NCI-H345 treated with DMSO at 0.1 percent for 48 hours (cell line): ENCODE results near the gene RGS7.
"Not testable (repeated sequence)": the region's sequence is repeated elsewhere in the genome, so short reads cannot be mapped to it uniquely, and the experiment has no call there.

Experiments used
- DNase-seq: peaks from one replicate; lab custom pipeline; 2025; ENCODE audit not compliant: unreplicated experiment; lab: John Stamatoyannopoulos, UW

RGS7 gene

DNA sequence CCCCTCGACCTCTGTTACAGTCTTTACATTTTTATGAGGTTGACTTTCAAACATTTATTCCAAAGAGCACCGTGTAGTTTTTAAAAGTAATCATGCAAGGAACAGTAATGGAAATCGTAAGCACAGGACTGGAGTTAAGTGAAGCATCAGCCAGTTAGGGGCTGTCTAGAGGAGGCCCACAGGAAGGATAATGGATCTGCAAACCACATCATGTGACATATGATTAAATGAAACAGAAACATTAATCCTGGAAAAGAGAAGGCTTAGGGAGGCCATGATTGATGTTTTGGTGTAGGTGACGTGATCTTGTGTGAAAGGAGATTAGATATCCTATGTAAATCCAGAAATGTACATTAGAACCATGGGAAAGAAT lies 25.0 kb downstream of the RGS7 start:
- DNase-seq = no peak

- no peak for DNase-seq
Observed at GRCh38 chr1:241331328-241332036, 25.5 kb downstream of the RGS7 start.

DNA sequence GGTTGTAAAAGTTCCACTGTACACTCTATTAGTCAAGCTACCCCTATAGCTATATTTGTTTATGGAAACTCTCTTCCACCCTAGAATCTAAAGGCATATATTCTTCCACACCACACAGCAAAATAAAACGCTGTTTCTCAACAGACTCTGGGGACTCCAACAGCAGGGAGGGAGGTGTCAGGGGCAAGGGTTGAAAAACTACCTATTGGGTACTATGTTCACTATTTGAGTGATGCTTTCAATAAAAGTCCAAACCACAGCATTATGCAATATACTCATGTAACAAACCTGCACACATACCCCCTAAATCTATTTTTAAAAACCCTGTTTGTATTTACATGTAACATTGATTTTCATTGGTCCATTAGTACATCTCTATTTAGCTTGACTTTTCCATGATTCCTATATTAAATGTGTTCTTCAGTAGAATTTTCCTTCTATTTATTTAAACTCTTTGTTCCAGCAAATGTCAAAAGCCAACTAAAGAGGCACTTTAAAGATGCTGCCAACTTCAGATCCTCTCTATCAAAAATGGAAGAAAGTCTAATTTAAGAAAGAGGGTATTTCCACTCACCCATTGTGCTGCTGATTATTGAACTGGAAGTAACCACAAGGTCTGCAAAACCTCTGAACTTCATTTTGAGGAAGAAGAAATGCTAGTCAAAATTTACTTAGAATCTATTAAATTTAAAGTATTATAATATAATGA lies 26.2 kb downstream of the RGS7 start:
- no peak for DNase-seq

DNA sequence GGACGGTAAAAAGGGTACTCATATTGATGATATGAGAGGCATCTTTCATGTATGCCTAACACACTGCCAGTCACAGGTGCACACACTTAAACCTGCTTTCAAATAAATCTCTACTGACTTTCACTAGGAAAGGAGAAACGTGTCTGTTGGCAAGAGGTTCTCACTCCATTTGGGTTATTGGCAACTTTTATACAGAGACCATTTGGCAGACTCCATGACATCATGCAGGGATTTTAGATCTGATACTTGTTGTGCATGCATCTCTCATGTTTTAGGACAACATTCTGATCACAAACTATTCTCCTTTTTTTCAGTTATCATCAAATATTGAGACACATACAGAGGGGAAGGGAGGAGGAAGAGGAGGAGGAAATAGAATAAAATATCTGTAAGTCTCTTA lies 31.5 kb downstream of the RGS7 start:
- DNase-seq = no peak

GRCh38 chr1:241323514-241324195 lies 33.4 kb downstream of the RGS7 start:
- no peak for DNase-seq

- no peak for DNase-seq
Observed at GRCh38 chr1:241317676-241318075, 39.3 kb downstream of the RGS7 start.

DNA sequence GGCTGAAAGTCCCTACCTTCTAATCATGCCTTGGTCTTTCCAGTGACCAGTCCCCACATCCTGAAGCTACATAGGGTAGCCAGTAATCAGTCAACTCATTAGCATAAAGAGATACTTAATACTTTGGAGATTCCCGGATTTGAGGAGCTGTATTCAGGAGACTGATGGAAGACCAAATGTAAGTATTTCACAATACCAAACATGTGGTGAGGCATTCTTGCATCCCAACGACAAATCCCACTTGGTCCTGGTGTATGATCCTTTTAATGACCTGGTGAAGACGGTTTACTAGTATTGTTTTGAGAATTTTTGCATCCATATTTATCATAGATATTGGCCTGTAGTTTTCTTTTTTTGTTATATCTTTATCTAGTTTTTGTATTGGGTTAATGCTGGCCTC lies 40.6 kb downstream of the RGS7 start:
- DNase-seq = no peak

- no peak for DNase-seq
Observed at GRCh38 chr1:241311056-241311746, 45.8 kb downstream of the RGS7 start.

- DNase-seq = no peak
Observed at GRCh38 chr1:241310451-241310850, 46.6 kb downstream of the RGS7 start.

DNA sequence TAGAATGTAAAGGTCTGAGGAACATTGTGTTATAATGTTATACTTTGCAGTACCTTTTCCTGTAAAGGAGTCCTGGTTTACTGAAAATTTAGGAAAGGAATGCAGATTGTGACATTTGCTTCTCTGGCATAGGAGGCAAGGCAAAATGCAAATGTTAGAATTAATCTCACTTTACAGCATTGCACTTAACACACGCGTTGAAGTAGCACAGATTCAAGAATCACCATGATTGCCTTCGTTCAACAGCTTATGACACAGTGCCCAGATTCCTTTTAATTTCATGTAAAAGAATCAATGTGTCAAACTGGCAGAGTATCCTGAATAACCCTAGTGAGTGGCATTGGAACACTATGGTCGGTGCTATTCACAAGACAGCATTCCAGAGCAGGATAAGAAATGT lies 47.4 kb downstream of the RGS7 start:
- DNase-seq = no peak

GRCh38 chr1:241308471-241308870 lies 48.5 kb downstream of the RGS7 start:
- peak; percentile 94 for DNase-seq

DNA sequence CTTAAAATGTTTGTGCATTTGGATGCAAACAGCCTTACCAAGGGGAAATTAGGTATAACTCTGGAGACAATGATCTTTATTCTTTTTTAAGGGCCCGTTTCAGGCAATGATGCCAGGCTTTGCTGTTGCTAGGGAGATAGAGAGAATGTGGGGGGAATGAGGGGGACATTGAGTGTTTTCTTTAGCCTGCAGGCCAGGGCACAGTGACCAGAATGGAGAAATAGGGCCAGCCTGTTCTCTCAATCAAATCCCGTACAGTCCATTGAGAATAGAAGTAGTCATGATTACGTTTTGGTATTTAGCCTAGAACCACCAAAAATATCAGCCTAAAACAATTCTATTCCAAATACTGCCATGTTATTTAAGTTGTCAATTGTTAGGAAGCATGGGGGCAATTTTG lies 49.0 kb downstream of the RGS7 start:
- DNase-seq = no peak

- DNase-seq = no peak
Observed at GRCh38 chr1:241306125-241306790, 50.7 kb downstream of the RGS7 start.

DNA sequence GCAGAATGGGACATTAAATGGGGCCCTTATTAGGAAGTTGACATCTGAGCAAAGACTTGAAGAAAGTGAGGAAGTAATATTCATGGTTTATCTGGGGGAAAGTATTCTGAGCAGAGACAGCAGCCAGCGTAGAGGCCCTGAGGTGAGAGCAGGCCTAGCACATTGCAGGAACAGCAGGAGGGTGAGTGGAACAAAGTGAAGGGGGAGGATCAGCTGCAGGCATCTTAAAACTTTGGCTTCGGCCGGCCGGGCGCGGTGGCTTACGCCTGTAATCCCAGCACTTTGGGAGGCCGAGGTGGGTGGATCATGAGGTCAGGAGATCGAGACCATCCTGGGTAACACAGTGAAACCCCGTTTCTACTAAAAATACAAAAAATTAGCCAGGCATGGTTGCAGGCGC lies 55.0 kb downstream of the RGS7 start:
- not testable (repeated sequence) for DNase-seq

DNA sequence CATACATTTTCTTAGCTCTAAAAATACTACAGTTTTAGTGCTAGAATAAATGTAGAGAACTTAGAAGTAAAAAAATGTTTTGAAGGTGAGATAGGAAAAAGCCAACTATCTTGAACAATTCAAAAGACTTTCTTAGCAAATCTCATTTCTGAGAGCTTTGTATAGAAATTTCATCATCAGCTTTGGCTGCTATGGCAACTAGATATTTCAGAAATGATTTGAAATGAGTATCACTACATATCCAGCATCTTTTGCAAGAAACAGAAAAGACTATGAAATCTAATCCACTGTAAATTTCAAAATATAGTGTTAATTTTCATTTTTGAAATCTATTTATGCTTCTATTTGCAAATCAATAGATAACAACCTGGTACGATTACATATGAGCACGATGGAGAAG lies 57.7 kb downstream of the RGS7 start:
- no peak for DNase-seq

DNA sequence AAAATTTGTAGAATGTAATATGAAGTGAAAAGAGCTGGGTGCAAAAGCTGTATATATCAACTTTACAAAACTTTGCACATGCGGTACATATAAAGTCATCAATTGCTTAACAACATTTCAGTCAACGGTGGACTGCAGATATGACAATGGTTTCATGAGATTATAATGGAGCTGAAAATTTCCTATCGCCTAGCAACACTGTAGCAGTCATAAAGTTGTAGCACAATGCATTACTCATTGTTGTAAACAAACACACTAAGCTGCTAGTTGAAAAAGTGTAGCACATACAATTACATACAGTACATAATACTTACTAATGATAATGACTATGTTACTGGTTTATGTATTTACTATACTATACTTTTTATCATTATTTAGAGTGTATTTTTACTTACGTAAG lies 64.0 kb downstream of the RGS7 start:
- no peak for DNase-seq

DNA sequence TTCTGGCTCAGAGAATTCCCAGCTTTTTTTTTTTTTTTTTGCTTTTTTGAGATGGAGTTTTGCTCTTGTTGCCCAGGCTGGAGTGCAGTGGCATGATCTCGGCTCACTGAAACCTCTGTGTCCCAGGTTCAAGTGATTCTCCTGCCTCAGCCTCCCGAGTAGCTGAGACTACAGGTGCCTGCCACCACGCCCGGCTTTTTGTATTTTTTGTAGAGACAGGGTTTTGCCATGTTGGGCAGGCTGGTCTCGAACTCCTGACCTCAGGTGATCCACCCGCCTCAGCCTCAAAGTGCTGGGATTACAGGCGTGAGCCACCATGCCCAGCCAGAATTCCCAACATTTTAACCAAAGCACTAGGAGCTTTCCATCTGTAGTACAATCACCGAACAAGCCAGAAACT lies 65.5 kb downstream of the RGS7 start:
- not testable (repeated sequence) for DNase-seq

DNA sequence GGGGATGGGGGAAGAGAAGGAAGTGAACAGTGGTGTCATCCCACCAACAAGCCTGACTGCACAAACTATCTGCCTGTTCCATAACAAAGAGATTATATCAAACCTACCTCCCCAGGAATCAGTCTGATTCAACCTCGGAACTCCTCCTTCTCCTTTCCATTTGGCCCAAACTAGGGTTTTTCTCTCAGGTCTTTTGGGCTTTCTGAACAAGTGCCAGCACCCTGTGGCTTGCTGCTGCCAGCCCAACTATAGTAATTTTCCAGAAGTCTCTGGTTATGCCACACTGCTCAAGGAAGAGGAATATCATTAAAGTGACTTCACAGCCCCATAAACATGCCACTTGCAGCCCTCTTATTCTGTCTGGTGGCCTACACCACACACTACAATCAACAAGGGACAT lies 70.5 kb downstream of the RGS7 start:
- peak; percentile 53 for DNase-seq

GRCh38 chr1:241276391-241276790 lies 80.6 kb downstream of the RGS7 start:
- DNase-seq = no peak

DNA sequence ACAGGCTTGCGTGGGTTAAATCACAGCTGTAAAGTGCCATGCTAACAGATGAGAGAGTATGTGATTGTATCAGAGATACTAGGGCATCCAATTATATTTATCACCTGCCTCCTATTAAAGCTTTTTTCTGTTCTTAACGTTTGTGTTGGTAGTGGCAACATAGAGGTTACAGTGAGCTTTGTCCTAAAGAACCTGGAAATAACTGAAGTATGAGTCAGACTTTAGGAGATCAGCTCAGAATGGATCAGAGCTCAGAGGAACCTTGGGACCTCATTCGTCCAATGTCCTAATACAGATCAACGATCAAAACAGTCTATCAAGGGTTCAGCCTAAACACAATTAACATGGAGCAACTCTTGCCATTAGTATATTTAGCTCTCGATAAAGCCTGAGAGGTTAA lies 81.0 kb downstream of the RGS7 start:
- no peak for DNase-seq

- no peak for DNase-seq
Observed at GRCh38 chr1:241275226-241275625, 81.8 kb downstream of the RGS7 start.
